Epithelial cell of umbilical artery (primary cell): ENCODE measurements around the gene R3HDM1. TPM values are rescaled to one million over a fixed set of nuclear protein-coding genes. Genes with fewer than 3 reads are reported as not detected.

Source experiments
- total RNA-seq: library from RNA; depleted of rRNA; stranded (reverse); fragments of >200 nt; gene quantifications from 2 replicates; pipeline ENCODE4 v1.2.3, GENCODE V29; 2014

R3HDM1 gene
- total RNA-seq, result 4.7 and 5.8 TPM in 2 replicates

GRCh38 chr2:135531231-135532197 is at the start of gene R3HDM1:
Gene R3HDM1, plus strand, starts transcription at chr2:135531484. Its CDS starts 73,362 bp downstream, at chr2:135604846.

GRCh38 chr2:135530313-135531230 is 712 bp upstream of the R3HDM1 start, which contains the start of gene ZRANB3:
Gene ZRANB3, minus strand, starts transcription at chr2:135531218.

GRCh38 chr2:135741395-135742324 is 210.4 kb downstream of the R3HDM1 start, which contains the start of gene UBXN4:
Gene UBXN4, plus strand, starts transcription at chr2:135741855. Its CDS starts 75 bp downstream, at chr2:135741930.

Other genes with a start within 250 kb of the R3HDM1 start
- 8.1 and 10.1 TPM in 2 replicates for gene ZRANB3, start 266 bp upstream of the R3HDM1 start, total RNA-seq
- 64.6 and 67.9 TPM in 2 replicates for gene UBXN4, start 210.4 kb downstream of the R3HDM1 start, total RNA-seq